DND-41 (cell line): ENCODE measurements around the gene OPN5.

ENCODE experiments used
- ATAC-seq: fragments of 200-7000 bp; cut with Tn5 transposase; 3 replicates; pipeline ENCODE4 v1.9.1; 2021; ENCODE audit warnings: low read depth; ENCODE audit not compliant: insufficient read depth
- DNase-seq: peaks from one replicate; pipeline ENCODE4 v3.0.0-alpha.2; 2020
- H2AFZ ChIP-seq: 2 replicates; pipeline ENCODE4 v1.6.0; 2012; ENCODE audit warnings: low read depth, low read length
- H3K27ac ChIP-seq: 2 replicates; pipeline ENCODE4 v1.5.1; 2012; ENCODE audit warnings: low read length, inconsistent platforms
- H3K27me3 ChIP-seq: fragments of 200-600 bp; sonication (generic); 2 replicates; pipeline ENCODE4 v1.6.0; 2012; ENCODE audit warnings: low read length, mild to moderate bottlenecking, inconsistent platforms; ENCODE audit not compliant: insufficient read depth, poor library complexity
- H3K36me3 ChIP-seq: 2 replicates; pipeline ENCODE4 v1.5.1; 2012; ENCODE audit warnings: low read length, inconsistent platforms; ENCODE audit not compliant: insufficient read depth
- H3K4me1 ChIP-seq: 2 replicates; pipeline ENCODE4 v1.5.1; 2012; ENCODE audit warnings: mild to moderate bottlenecking, low read length; ENCODE audit not compliant: insufficient read depth
- H3K4me2 ChIP-seq: 2 replicates; pipeline ENCODE4 v1.6.0; 2012; ENCODE audit warnings: mild to moderate bottlenecking, moderate library complexity, low read length, inconsistent platforms; ENCODE audit not compliant: insufficient read depth
- H3K4me3 ChIP-seq, 2 experiments: fragments of 200-600 bp in 1 of 2; shearing (Covaris generic) in 1 of 2; 2 replicates each; pipeline ENCODE4 v1.5.1; 2012 to 2016; ENCODE audit warnings: inconsistent platforms in 2 of 2, low read length in 2 of 2, mild to moderate bottlenecking in 2 of 2, low read depth in 1 of 2, moderate library complexity in 1 of 2
- H3K79me2 ChIP-seq: 2 replicates; pipeline ENCODE4 v1.6.0; 2012; ENCODE audit warnings: low read length, inconsistent platforms; ENCODE audit not compliant: insufficient read depth
- H3K9ac ChIP-seq: 2 replicates; pipeline ENCODE4 v1.6.0; 2012; ENCODE audit warnings: low read depth, mild to moderate bottlenecking, inconsistent platforms, low read length, moderate library complexity
- H3K9me3 ChIP-seq: 2 replicates; pipeline ENCODE4 v1.5.1; 2012; ENCODE audit warnings: low read length, moderate library complexity, mild to moderate bottlenecking, inconsistent platforms; ENCODE audit not compliant: insufficient read depth, severe bottlenecking
- H4K20me1 ChIP-seq: 2 replicates; pipeline ENCODE4 v1.6.0; 2012; ENCODE audit warnings: low read length; ENCODE audit not compliant: insufficient read depth
- CTCF ChIP-seq: IDR thresholded peaks from 2 replicates; pipeline ENCODE4 v1.5.1; 2012; ENCODE audit warnings: borderline replicate concordance, low read length, moderate library complexity, mild to moderate bottlenecking; ENCODE audit not compliant: poor library complexity, severe bottlenecking; ENCODE audit errors: extremely low read depth
- EZH2 ChIP-seq: IDR thresholded peaks from 3 replicates; pipeline ENCODE4 v1.6.1; 2012; ENCODE audit warnings: borderline replicate concordance, low read depth, mild to moderate bottlenecking, moderate library complexity, low read length, inconsistent platforms; ENCODE audit not compliant: severe bottlenecking

Gene OPN5

GRCh38 chr6:47794577-47795135, 12.8 kb downstream of the OPN5 start:
- DNase-seq, result no peak
- TF ChIP-seq CTCF (no peak), EZH2 (no peak)
- H3K36me3 ChIP-seq, result no peaks in the 10 kb centered on the region
- no peak for ATAC-seq
- H4K20me1 ChIP-seq, result no peaks in the 10 kb centered on the region
- no peak overlapping the region for H2AFZ ChIP-seq
- no peak overlapping the region for H3K4me3 ChIP-seq
- no peak overlapping the region for H3K9ac ChIP-seq
- no peak overlapping the region for H3K4me2 ChIP-seq
- no peaks in the 10 kb centered on the region for H3K27me3 ChIP-seq
- H3K4me1 ChIP-seq, result no peaks in the 10 kb centered on the region
- no peak overlapping the region for H3K27ac ChIP-seq
- no peaks in the 10 kb centered on the region for H3K9me3 ChIP-seq
- H3K79me2 ChIP-seq, result no peaks in the 10 kb centered on the region

DNA sequence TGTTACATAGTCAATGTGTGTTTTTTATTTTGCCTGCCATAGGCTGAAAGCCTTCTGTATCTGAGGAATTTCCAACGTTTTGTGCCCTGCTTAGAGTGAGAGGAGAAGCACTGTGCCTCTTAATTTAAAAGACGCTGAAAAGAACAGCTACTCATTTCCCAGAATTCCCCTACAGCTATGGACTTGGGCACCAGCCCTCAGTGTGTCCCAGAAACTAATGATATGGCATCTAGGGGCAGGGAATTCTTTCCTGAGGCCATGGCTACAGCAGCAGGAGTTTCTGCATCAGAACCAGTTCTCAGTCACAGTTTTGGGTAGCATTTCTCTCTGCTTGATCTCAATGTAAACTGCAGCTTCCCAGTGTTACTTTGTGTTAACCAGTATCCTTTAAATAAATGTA, 20.2 kb downstream of the OPN5 start:
- Histone ChIP-seq H3K9me3 (no peaks in the 10 kb centered on the region), H3K4me3 (no peak overlapping the region), H3K27ac (no peak overlapping the region), H3K36me3 (no peaks in the 10 kb centered on the region), H2AFZ (no peak overlapping the region), H4K20me1 (no peaks in the 10 kb centered on the region), H3K27me3 (no peaks in the 10 kb centered on the region), H3K9ac (no peak overlapping the region), H3K4me1 (no peaks in the 10 kb centered on the region), H3K4me2 (no peak overlapping the region), H3K79me2 (no peaks in the 10 kb centered on the region)
- ATAC-seq, result no peak
- no peak for DNase-seq
- TF ChIP-seq CTCF, result no peak
- TF ChIP-seq EZH2, result no peak

GRCh38 chr6:47804821-47805220, 23.0 kb downstream of the OPN5 start:
- no peak overlapping the region for H3K9ac ChIP-seq
- ATAC-seq (no peak), DNase-seq (no peak)
- H4K20me1 ChIP-seq, result no peaks in the 10 kb centered on the region
- no peak overlapping the region for H2AFZ ChIP-seq
- no peaks in the 10 kb centered on the region for H3K9me3 ChIP-seq
- no peaks in the 10 kb centered on the region for H3K79me2 ChIP-seq
- H3K4me1 ChIP-seq, result no peaks in the 10 kb centered on the region
- no peaks in the 10 kb centered on the region for H3K36me3 ChIP-seq
- H3K27ac ChIP-seq, result no peak overlapping the region
- TF ChIP-seq EZH2 (no peak), CTCF (no peak)
- H3K27me3 ChIP-seq, result no peaks in the 10 kb centered on the region
- no peak overlapping the region for H3K4me2 ChIP-seq
- no peak overlapping the region for H3K4me3 ChIP-seq

- Histone ChIP-seq H3K79me2 (no peaks in the 10 kb centered on the region), H3K9ac (no peak overlapping the region), H3K4me3 (no peak overlapping the region), H3K36me3 (no peaks in the 10 kb centered on the region), H3K9me3 (no peaks in the 10 kb centered on the region), H4K20me1 (no peaks in the 10 kb centered on the region), H3K27me3 (no peaks in the 10 kb centered on the region), H3K27ac (no peak overlapping the region), H3K4me2 (no peak overlapping the region), H2AFZ (no peak overlapping the region), H3K4me1 (no peaks in the 10 kb centered on the region)
- ATAC-seq, result no peak
- no peak for DNase-seq
- TF ChIP-seq EZH2 (no peak), CTCF (no peak)
Observed at GRCh38 chr6:47809873-47810272, 28.0 kb downstream of the OPN5 start.
